T-helper 2 cell treated with Interferon-gamma antibody and Interleukin-4, amounts not matched to agents 5 μg/mL and 100 μg/mL, for 36 hours (primary cell): ENCODE measurements around the gene AHSA1.
"Not testable (repeated sequence)": the region's sequence is repeated elsewhere in the genome, so short reads cannot be mapped to it uniquely, and the experiment has no call there.

Experiments used
- DNase-seq: peaks from one replicate; pipeline ENCODE4 v3.0.0; 2021; ENCODE audit warnings: low spot score
- H3K27ac Mint-ChIP-seq: one replicate; pipeline ENCODE4 v1.8.0; 2021; ENCODE audit warnings: mild to moderate bottlenecking, mixed read lengths
- H3K27me3 Mint-ChIP-seq: one replicate; pipeline ENCODE4 v1.8.0; 2021; ENCODE audit warnings: low read depth, mixed read lengths
- H3K36me3 Mint-ChIP-seq: one replicate; pipeline ENCODE4 v1.8.0; 2021; ENCODE audit warnings: low read depth, mixed read lengths
- H3K4me1 Mint-ChIP-seq: one replicate; pipeline ENCODE4 v1.8.0; 2021; ENCODE audit warnings: low read depth, mixed read lengths
- H3K4me3 Mint-ChIP-seq: one replicate; pipeline ENCODE4 v1.8.0; 2022; ENCODE audit warnings: mild to moderate bottlenecking, moderate library complexity, mixed read lengths
- H3K9me3 Mint-ChIP-seq: one replicate; pipeline ENCODE4 v1.8.0; 2021; ENCODE audit warnings: mixed read lengths

Gene AHSA1

GRCh38 chr14:77457522-77458248, at the start of gene AHSA1, which contains the start of gene VIPAS39:
TSS of gene AHSA1 (plus strand) at chr14:77458093. CDS start at chr14:77458190, 97 bp downstream.
TSS of gene VIPAS39 (minus strand) at chr14:77457601. CDS start at chr14:77454102, 3,499 bp downstream.
- H3K4me1 Mint-ChIP-seq = peaks cover 24% of the 10 kb centered on the region
- DNase-seq = peak; percentile 95
- H3K9me3 Mint-ChIP-seq = no peaks in the 10 kb centered on the region
- H3K36me3 Mint-ChIP-seq = peaks cover 34% of the 10 kb centered on the region
- H3K27ac Mint-ChIP-seq = peak within 1 kb of the TSS; percentile 97
- H3K27me3 Mint-ChIP-seq = no peaks in the 10 kb centered on the region
- H3K4me3 Mint-ChIP-seq = peak within 1 kb of the TSS; percentile 97

GRCh38 chr14:77409131-77409533, 48.8 kb upstream of the AHSA1 start:
- Mint-ChIP-seq H3K27ac (no peak overlapping the region), H3K4me1 (peaks cover 17% of the 10 kb centered on the region), H3K4me3 (no peak overlapping the region)

GRCh38 chr14:77415403-77416030, 42.4 kb upstream of the AHSA1 start:
- not testable (repeated sequence) for H3K4me3 Mint-ChIP-seq, DNase-seq, H3K4me1 Mint-ChIP-seq, H3K27me3 Mint-ChIP-seq, H3K36me3 Mint-ChIP-seq, H3K27ac Mint-ChIP-seq
- H3K9me3 Mint-ChIP-seq = peaks cover 12% of the 10 kb centered on the region

More at GRCh38 chr14:77409131-77409533, 48.8 kb upstream of the AHSA1 start:
- no peak for DNase-seq
- Mint-ChIP-seq H3K36me3 (no peaks in the 10 kb centered on the region), H3K9me3 (no peaks in the 10 kb centered on the region), H3K27me3 (no peaks in the 10 kb centered on the region)

- not testable (repeated sequence) for DNase-seq, H3K4me1 Mint-ChIP-seq, H3K27me3 Mint-ChIP-seq, H3K36me3 Mint-ChIP-seq, H3K4me3 Mint-ChIP-seq, H3K27ac Mint-ChIP-seq
- H3K9me3 Mint-ChIP-seq = peaks cover 12% of the 10 kb centered on the region
Measured at GRCh38 chr14:77416098-77416497, 41.8 kb upstream of the AHSA1 start.

- Mint-ChIP-seq H3K36me3 (peaks cover 15% of the 10 kb centered on the region), H3K4me1 (no peaks in the 10 kb centered on the region), H3K9me3 (peaks cover 12% of the 10 kb centered on the region), H3K27me3 (no peaks in the 10 kb centered on the region), H3K27ac (no peak overlapping the region), H3K4me3 (no peak overlapping the region)
- DNase-seq = no peak
Measured at GRCh38 chr14:77416836-77417235, 41.1 kb upstream of the AHSA1 start.

- no peak for DNase-seq
- Mint-ChIP-seq H3K9me3 (peaks cover 12% of the 10 kb centered on the region), H3K4me1 (no peaks in the 10 kb centered on the region), H3K27me3 (no peaks in the 10 kb centered on the region), H3K36me3 (peaks cover 36% of the 10 kb centered on the region), H3K27ac (no peak overlapping the region), H3K4me3 (no peak overlapping the region)
Measured at GRCh38 chr14:77421201-77421600, 36.7 kb upstream of the AHSA1 start.

GRCh38 chr14:77423423-77423822, 34.5 kb upstream of the AHSA1 start, which contains the start of gene NOXRED1:
TSS of gene NOXRED1 (minus strand) at chr14:77423523. CDS start at chr14:77422889, 634 bp downstream.
- Mint-ChIP-seq H3K27ac (no peak within 1 kb of the TSS), H3K27me3 (no peaks in the 10 kb centered on the region), H3K4me3 (no peak within 1 kb of the TSS), H3K9me3 (peaks cover 12% of the 10 kb centered on the region), H3K4me1 (no peaks in the 10 kb centered on the region), H3K36me3 (peaks cover 52% of the 10 kb centered on the region)
- no peak for DNase-seq

GRCh38 chr14:77424862-77425261, 33.0 kb upstream of the AHSA1 start:
- Mint-ChIP-seq H3K9me3 (peaks cover 4% of the 10 kb centered on the region), H3K36me3 (peaks cover 56% of the 10 kb centered on the region), H3K4me3 (no peak overlapping the region), H3K4me1 (no peaks in the 10 kb centered on the region), H3K27ac (no peak overlapping the region), H3K27me3 (no peaks in the 10 kb centered on the region)
- DNase-seq = no peak

GRCh38 chr14:77426396-77426795, 31.5 kb upstream of the AHSA1 start:
- Mint-ChIP-seq H3K4me1 (no peaks in the 10 kb centered on the region), H3K36me3 (peaks cover 50% of the 10 kb centered on the region), H3K9me3 (no peaks in the 10 kb centered on the region), H3K27ac (no peak overlapping the region), H3K4me3 (no peak overlapping the region), H3K27me3 (no peaks in the 10 kb centered on the region)
- DNase-seq = no peak

- H3K36me3 Mint-ChIP-seq = peaks cover 23% of the 10 kb centered on the region
- H3K9me3 Mint-ChIP-seq = no peaks in the 10 kb centered on the region
- no peak overlapping the region for H3K4me3 Mint-ChIP-seq
- H3K4me1 Mint-ChIP-seq = no peaks in the 10 kb centered on the region
- DNase-seq = no peak
- no peak overlapping the region for H3K27ac Mint-ChIP-seq
- no peaks in the 10 kb centered on the region for H3K27me3 Mint-ChIP-seq
Measured at GRCh38 chr14:77436042-77436441, 21.9 kb upstream of the AHSA1 start.

GRCh38 chr14:77438596-77438995, 19.3 kb upstream of the AHSA1 start:
- no peak for DNase-seq
- no peaks in the 10 kb centered on the region for H3K27me3 Mint-ChIP-seq
- H3K36me3 Mint-ChIP-seq = peaks cover 40% of the 10 kb centered on the region
- H3K27ac Mint-ChIP-seq = no peak overlapping the region
- no peaks in the 10 kb centered on the region for H3K4me1 Mint-ChIP-seq
- H3K4me3 Mint-ChIP-seq = no peak overlapping the region
- no peaks in the 10 kb centered on the region for H3K9me3 Mint-ChIP-seq

- no peaks in the 10 kb centered on the region for H3K4me1 Mint-ChIP-seq
- H3K36me3 Mint-ChIP-seq = peaks cover 40% of the 10 kb centered on the region
Measured at GRCh38 chr14:77439861-77440260, 18.0 kb upstream of the AHSA1 start.

GRCh38 chr14:77442196-77442595, 15.7 kb upstream of the AHSA1 start:
- Mint-ChIP-seq H3K9me3 (no peaks in the 10 kb centered on the region), H3K27me3 (no peaks in the 10 kb centered on the region), H3K27ac (no peak overlapping the region), H3K36me3 (peaks cover 37% of the 10 kb centered on the region), H3K4me1 (no peaks in the 10 kb centered on the region), H3K4me3 (no peak overlapping the region)
- no peak for DNase-seq

More at GRCh38 chr14:77439861-77440260, 18.0 kb upstream of the AHSA1 start:
- Mint-ChIP-seq H3K4me3 (no peak overlapping the region), H3K27ac (no peak overlapping the region), H3K9me3 (no peaks in the 10 kb centered on the region), H3K27me3 (no peaks in the 10 kb centered on the region)
- DNase-seq = no peak

GRCh38 chr14:77455966-77456640, 1.8 kb upstream of the AHSA1 start:
- H3K4me3 Mint-ChIP-seq = peak overlapping the region; percentile 97
- no peak for DNase-seq
- H3K36me3 Mint-ChIP-seq = peaks cover 27% of the 10 kb centered on the region
- H3K27me3 Mint-ChIP-seq = no peaks in the 10 kb centered on the region
- no peaks in the 10 kb centered on the region for H3K9me3 Mint-ChIP-seq
- H3K27ac Mint-ChIP-seq = no peak overlapping the region
- H3K4me1 Mint-ChIP-seq = peaks cover 24% of the 10 kb centered on the region
